ENCODE results near the gene TMEM150B.

The TMEM150B gene

GRCh38 chr19:55348317-55349034, 23.3 kb upstream of the TMEM150B start:
- no peak for DNase-seq (ENCODE audit: low read depth)
- H3K4me3 ChIP-seq (ENCODE audit: low read depth, low read length): no peak overlapping the region
- no peak for TF ChIP-seq CTCF (conservative IDR thresholded peaks at IDR 0.05; ENCODE audit: low read depth, low read length)

GRCh38 chr19:55347442-55348009, 22.4 kb upstream of the TMEM150B start:
- TF ChIP-seq CTCF (conservative IDR thresholded peaks at IDR 0.05; ENCODE audit: low read depth, low read length): no peak
- no peak for DNase-seq (ENCODE audit: low read depth)
- H3K4me3 ChIP-seq (ENCODE audit: low read depth, low read length): no peak overlapping the region

GRCh38 chr19:55346725-55347441, 21.7 kb upstream of the TMEM150B start:
- no peak for TF ChIP-seq CTCF (conservative IDR thresholded peaks at IDR 0.05; ENCODE audit: low read depth, low read length)
- DNase-seq (ENCODE audit: low read depth): no peak
- H3K4me3 ChIP-seq (ENCODE audit: low read depth, low read length): no peak overlapping the region

- DNase-seq (ENCODE audit: low read depth): no peak
- no peak for TF ChIP-seq CTCF (conservative IDR thresholded peaks at IDR 0.05; ENCODE audit: low read depth, low read length)
- H3K4me3 ChIP-seq (ENCODE audit: low read depth, low read length): no peak overlapping the region
These were observed 20.9 kb upstream of the TMEM150B start for GRCh38 chr19:55345818-55346724.

GRCh38 chr19:55345101-55345817, 20.1 kb upstream of the TMEM150B start:
- H3K4me3 ChIP-seq (ENCODE audit: low read depth, low read length): no peak overlapping the region
- no peak for TF ChIP-seq CTCF (conservative IDR thresholded peaks at IDR 0.05; ENCODE audit: low read depth, low read length)
- no peak for DNase-seq (ENCODE audit: low read depth)

- TF ChIP-seq CTCF (conservative IDR thresholded peaks at IDR 0.05; ENCODE audit: low read depth, low read length): no peak
- H3K4me3 ChIP-seq (ENCODE audit: low read depth, low read length): no peak overlapping the region
- no peak for DNase-seq (ENCODE audit: low read depth)
These were observed 19.3 kb upstream of the TMEM150B start for GRCh38 chr19:55344444-55344843.

All from choroid plexus epithelial cell (primary cell).